ENCODE data around the gene UMODL1.

GRCh38 chr21:42133131-42133530, 62.0 kb downstream of the UMODL1 start:
- TF ChIP-seq POLR2AphosphoS5 (IDR thresholded peaks at IDR 0.05) (no peak), POLR2A (IDR thresholded peaks at IDR 0.05) (no peak), CTCF (IDR thresholded peaks at IDR 0.05) (no peak), EP300 (IDR thresholded peaks at IDR 0.05) (no peak)
